ENCODE results near the gene C1orf94. TPM values are rescaled to one million over a fixed set of nuclear protein-coding genes. Genes with fewer than 3 reads are reported as not detected.

C1orf94 gene
- total and polyA plus RNA-seq, 2 experiments from 2014 or later, result 4.3 to 5.3 TPM

DNA sequence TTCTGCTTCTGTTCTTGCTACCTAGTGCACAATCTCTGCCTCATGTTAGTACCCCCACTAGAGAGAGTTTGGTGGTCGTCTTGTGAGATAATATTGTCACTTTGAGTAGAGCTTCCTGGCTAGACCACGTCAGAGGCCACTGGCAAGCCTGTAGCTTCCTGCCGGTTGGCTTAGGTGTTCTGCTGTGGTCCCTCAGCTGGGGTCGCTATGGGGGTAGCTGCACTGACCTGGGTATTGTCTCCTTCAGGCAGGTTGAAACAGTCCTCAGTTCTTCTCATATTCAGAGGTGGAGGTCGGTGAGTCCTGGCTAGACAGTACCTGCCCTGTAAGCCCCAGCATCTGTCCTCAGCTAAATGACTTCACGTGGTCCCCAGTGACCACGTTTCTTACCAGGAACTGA is 86.2 kb downstream of the C1orf94 start:
- no peaks in the 10 kb centered on the region for H3K27me3 ChIP-seq (ENCODE audit: insufficient read depth)
- H3K9me2 ChIP-seq (ENCODE audit: insufficient read depth), result peaks cover 7% of the 10 kb centered on the region; the same call in 1 of the 2 replicates
- H3K79me2 ChIP-seq (replicated peaks; ENCODE audit: insufficient read depth), result no peaks in the 10 kb centered on the region
- Mint-ChIP-seq H3K4me3 (no peak overlapping the region), H3K9me3 (no peaks in the 10 kb centered on the region), H3K27ac (no peak overlapping the region), H3K36me3 (ENCODE audit: low read depth) (no peaks in the 10 kb centered on the region), H3K4me1 (peaks cover 9% of the 10 kb centered on the region; the same call in 2 of the 3 replicates), H3K27me3 (ENCODE audit: insufficient read depth, low read depth, poor library complexity) (peaks cover 5% of the 10 kb centered on the region)
- no peak overlapping the region for H3K4me2 ChIP-seq
- no peaks in the 10 kb centered on the region for H4K20me1 ChIP-seq (replicated peaks; ENCODE audit: insufficient read depth)
- H3K36me3 ChIP-seq (ENCODE audit: insufficient read depth), result no peaks in the 10 kb centered on the region
- H3F3A ChIP-seq (replicated peaks; ENCODE audit: low read depth), result no peaks in the 10 kb centered on the region
- H2AFZ ChIP-seq, result no peak overlapping the region
- H3K27ac ChIP-seq (ENCODE audit: low read depth), result no peak overlapping the region
- no peak overlapping the region for H3K4me3 ChIP-seq
- H3K4me1 ChIP-seq (ENCODE audit: insufficient read depth), result peaks cover 4% of the 10 kb centered on the region; the same call in 1 of the 2 replicates
- no peak for DNase-seq (ENCODE audit: low spot score)
- no peak for TF ChIP-seq ZNF331 (CRISPR knock-in tag; IDR thresholded peaks at IDR 0.05; ENCODE audit: low read depth)
- TF ChIP-seq, protein P1, sequence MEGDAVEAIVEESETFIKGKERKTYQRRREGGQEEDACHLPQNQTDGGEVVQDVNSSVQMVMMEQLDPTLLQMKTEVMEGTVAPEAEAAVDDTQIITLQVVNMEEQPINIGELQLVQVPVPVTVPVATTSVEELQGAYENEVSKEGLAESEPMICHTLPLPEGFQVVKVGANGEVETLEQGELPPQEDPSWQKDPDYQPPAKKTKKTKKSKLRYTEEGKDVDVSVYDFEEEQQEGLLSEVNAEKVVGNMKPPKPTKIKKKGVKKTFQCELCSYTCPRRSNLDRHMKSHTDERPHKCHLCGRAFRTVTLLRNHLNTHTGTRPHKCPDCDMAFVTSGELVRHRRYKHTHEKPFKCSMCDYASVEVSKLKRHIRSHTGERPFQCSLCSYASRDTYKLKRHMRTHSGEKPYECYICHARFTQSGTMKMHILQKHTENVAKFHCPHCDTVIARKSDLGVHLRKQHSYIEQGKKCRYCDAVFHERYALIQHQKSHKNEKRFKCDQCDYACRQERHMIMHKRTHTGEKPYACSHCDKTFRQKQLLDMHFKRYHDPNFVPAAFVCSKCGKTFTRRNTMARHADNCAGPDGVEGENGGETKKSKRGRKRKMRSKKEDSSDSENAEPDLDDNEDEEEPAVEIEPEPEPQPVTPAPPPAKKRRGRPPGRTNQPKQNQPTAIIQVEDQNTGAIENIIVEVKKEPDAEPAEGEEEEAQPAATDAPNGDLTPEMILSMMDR (conservative IDR thresholded peaks at IDR 0.05; ENCODE audit: low read depth in 2 of 2), result no peak
- no peak for ATAC-seq

DNA sequence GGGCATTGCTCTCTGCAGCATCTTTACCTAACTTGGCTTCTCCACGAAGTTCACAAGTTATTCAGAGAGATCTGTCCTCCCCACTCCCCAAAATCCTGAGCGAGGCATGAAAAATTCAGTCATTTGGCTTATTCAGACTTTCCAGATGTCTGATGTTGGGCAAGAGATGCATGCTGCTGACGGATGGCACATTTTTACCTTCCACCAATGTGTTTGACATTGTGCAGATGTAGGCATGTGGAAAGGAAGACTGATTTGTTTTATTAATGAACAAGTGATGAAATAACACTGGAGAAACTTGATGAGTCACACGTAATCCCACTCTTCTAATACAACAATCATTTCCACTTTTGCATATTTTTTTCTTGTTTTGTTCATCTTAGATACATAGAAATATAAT is 86.7 kb downstream of the C1orf94 start:
- Histone ChIP-seq H3F3A (replicated peaks; ENCODE audit: low read depth) (no peaks in the 10 kb centered on the region), H3K27me3 (ENCODE audit: insufficient read depth) (no peaks in the 10 kb centered on the region), H3K4me3 (no peak overlapping the region), H3K79me2 (replicated peaks; ENCODE audit: insufficient read depth) (no peaks in the 10 kb centered on the region), H3K4me2 (no peak overlapping the region), H4K20me1 (replicated peaks; ENCODE audit: insufficient read depth) (no peaks in the 10 kb centered on the region), H3K27ac (ENCODE audit: low read depth) (no peak overlapping the region), H3K36me3 (ENCODE audit: insufficient read depth) (no peaks in the 10 kb centered on the region), H3K9me2 (ENCODE audit: insufficient read depth) (peaks cover 7% of the 10 kb centered on the region; the same call in 1 of the 2 replicates), H2AFZ (no peak overlapping the region), H3K4me1 (ENCODE audit: insufficient read depth) (peaks cover 4% of the 10 kb centered on the region; the same call in 1 of the 2 replicates)
- Mint-ChIP-seq H3K27ac (no peak overlapping the region), H3K27me3 (ENCODE audit: insufficient read depth, low read depth, poor library complexity) (peaks cover 5% of the 10 kb centered on the region), H3K36me3 (ENCODE audit: low read depth) (no peaks in the 10 kb centered on the region), H3K9me3 (no peaks in the 10 kb centered on the region), H3K4me3 (no peak overlapping the region), H3K4me1 (peaks cover 9% of the 10 kb centered on the region; the same call in 2 of the 3 replicates)
- ATAC-seq (no peak), DNase-seq (ENCODE audit: low spot score) (no peak)
- no peak for TF ChIP-seq EZH2 (IDR thresholded peaks at IDR 0.05; ENCODE audit: low read depth, unreplicated experiment)
- TF ChIP-seq ZNF331 (CRISPR knock-in tag; IDR thresholded peaks at IDR 0.05; ENCODE audit: low read depth), result no peak
- TF ChIP-seq NANOG (IDR thresholded peaks at IDR 0.05; ENCODE audit: borderline replicate concordance), result no peak
- no peak for TF ChIP-seq CREB1 (CRISPR knock-in tag; IDR thresholded peaks at IDR 0.05; ENCODE audit: low read depth)
- TF ChIP-seq POLR2AphosphoS5 (IDR thresholded peaks at IDR 0.05; ENCODE audit: low read depth), result no peak
- TF ChIP-seq STAT1 (IDR thresholded peaks at IDR 0.05; ENCODE audit: unreplicated experiment), result no peak
- TF ChIP-seq, protein P1 (conservative IDR thresholded peaks at IDR 0.05; ENCODE audit: low read depth in 2 of 2), result no peak
- no peak for TF ChIP-seq EZH2phosphoT487 (IDR thresholded peaks at IDR 0.05; ENCODE audit: unreplicated experiment)
- no peak for TF ChIP-seq ZNF114 (CRISPR knock-in tag; IDR thresholded peaks at IDR 0.05)
- TF ChIP-seq, protein P2, sequence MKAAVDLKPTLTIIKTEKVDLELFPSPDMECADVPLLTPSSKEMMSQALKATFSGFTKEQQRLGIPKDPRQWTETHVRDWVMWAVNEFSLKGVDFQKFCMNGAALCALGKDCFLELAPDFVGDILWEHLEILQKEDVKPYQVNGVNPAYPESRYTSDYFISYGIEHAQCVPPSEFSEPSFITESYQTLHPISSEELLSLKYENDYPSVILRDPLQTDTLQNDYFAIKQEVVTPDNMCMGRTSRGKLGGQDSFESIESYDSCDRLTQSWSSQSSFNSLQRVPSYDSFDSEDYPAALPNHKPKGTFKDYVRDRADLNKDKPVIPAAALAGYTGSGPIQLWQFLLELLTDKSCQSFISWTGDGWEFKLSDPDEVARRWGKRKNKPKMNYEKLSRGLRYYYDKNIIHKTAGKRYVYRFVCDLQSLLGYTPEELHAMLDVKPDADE (IDR thresholded peaks at IDR 0.05), result no peak
- TF ChIP-seq, protein P3, sequence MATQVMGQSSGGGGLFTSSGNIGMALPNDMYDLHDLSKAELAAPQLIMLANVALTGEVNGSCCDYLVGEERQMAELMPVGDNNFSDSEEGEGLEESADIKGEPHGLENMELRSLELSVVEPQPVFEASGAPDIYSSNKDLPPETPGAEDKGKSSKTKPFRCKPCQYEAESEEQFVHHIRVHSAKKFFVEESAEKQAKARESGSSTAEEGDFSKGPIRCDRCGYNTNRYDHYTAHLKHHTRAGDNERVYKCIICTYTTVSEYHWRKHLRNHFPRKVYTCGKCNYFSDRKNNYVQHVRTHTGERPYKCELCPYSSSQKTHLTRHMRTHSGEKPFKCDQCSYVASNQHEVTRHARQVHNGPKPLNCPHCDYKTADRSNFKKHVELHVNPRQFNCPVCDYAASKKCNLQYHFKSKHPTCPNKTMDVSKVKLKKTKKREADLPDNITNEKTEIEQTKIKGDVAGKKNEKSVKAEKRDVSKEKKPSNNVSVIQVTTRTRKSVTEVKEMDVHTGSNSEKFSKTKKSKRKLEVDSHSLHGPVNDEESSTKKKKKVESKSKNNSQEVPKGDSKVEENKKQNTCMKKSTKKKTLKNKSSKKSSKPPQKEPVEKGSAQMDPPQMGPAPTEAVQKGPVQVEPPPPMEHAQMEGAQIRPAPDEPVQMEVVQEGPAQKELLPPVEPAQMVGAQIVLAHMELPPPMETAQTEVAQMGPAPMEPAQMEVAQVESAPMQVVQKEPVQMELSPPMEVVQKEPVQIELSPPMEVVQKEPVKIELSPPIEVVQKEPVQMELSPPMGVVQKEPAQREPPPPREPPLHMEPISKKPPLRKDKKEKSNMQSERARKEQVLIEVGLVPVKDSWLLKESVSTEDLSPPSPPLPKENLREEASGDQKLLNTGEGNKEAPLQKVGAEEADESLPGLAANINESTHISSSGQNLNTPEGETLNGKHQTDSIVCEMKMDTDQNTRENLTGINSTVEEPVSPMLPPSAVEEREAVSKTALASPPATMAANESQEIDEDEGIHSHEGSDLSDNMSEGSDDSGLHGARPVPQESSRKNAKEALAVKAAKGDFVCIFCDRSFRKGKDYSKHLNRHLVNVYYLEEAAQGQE (IDR thresholded peaks at IDR 0.05; ENCODE audit: unreplicated experiment), result no peak

All from GM23338 (cell line).